WTC11 (cell line): ENCODE measurements around the gene NALCN.

ENCODE experiments used
- JUN ChIP-seq: sonication (generic); formaldehyde crosslinking; IDR thresholded peaks from 2 replicates; pipeline ENCODE4 v1.8.0; 2023; ENCODE audit warnings: mild to moderate bottlenecking, missing genetic modification reagents
- TF ChIP-seq, protein P1 (sequence below): fragments of 200-600 bp; IDR thresholded peaks from 2 replicates; pipeline ENCODE4 v1.8.0; 2022; ENCODE audit warnings: antibody characterized with exemption

DNA sequence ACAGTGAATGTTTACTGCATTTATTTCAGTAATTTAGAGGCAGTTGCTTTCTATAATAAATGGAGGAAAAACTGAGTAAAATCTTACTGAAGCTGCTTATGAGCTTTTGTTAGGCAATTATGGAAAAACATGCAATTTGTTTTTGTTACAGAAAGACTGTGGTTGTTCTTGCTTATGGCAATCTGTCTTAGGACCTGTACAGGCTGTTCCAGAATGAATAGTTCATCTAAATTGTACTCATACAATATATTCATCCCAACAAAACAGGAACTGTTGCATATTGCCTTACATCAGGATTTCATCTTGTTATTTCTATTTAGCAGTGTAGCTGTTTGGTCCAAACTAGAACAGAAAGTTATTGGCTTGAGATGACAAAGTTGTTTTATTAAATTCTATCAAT, 199.2 kb downstream of the NALCN start:
- no peak for TF ChIP-seq JUN
- TF ChIP-seq, protein P1, sequence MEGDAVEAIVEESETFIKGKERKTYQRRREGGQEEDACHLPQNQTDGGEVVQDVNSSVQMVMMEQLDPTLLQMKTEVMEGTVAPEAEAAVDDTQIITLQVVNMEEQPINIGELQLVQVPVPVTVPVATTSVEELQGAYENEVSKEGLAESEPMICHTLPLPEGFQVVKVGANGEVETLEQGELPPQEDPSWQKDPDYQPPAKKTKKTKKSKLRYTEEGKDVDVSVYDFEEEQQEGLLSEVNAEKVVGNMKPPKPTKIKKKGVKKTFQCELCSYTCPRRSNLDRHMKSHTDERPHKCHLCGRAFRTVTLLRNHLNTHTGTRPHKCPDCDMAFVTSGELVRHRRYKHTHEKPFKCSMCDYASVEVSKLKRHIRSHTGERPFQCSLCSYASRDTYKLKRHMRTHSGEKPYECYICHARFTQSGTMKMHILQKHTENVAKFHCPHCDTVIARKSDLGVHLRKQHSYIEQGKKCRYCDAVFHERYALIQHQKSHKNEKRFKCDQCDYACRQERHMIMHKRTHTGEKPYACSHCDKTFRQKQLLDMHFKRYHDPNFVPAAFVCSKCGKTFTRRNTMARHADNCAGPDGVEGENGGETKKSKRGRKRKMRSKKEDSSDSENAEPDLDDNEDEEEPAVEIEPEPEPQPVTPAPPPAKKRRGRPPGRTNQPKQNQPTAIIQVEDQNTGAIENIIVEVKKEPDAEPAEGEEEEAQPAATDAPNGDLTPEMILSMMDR, result no peak
